ENCODE data around the gene NFATC2. TPM values are rescaled to one million over a fixed set of nuclear protein-coding genes. Genes with fewer than 3 reads are reported as not detected.

Gene NFATC2
- total RNA-seq, 1 donor from 2014 or later: 1.9 TPM

- TF ChIP-seq CTCF (conservative IDR thresholded peaks at IDR 0.05; ENCODE audit: low read depth, low read length): no peak
- DNase-seq (ENCODE audit: low read depth): no peak
- no peak overlapping the region for H3K4me3 ChIP-seq (ENCODE audit: low read depth, low read length)
Measured at GRCh38 chr20:51356871-51357270, 185.6 kb downstream of the NFATC2 start.

DNA sequence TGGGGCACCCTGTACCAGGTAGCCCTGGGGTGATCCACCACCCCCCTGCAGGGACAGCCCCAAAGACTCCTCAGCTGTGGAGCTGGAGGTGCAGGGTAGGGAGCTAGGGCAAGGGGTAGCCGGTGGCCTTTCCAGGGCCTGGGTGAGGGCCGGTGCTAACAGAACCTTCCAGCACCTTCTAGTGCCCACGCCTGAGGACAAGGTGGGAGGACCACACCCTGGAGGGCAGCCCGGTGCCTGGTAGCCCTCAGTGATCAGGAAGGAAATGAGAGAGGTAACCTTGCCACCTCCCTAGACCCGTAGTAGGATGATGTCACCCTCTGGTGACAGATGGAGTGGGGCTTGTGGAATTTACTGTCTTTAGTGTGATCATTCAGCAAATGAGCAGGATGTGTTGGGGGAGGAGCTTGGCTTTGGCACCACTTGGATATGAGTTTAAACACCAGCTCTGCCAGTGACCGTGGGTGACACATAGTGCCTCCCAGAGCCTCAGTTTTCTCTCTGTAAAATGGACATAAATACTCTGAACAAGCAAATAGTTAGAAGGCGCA, 187.7 kb downstream of the NFATC2 start:
- TF ChIP-seq CTCF (conservative IDR thresholded peaks at IDR 0.05; ENCODE audit: low read depth, low read length): no peak
- DNase-seq (ENCODE audit: low read depth): no peak
- H3K4me3 ChIP-seq (ENCODE audit: low read depth, low read length): no peak overlapping the region

GRCh38 chr20:51354191-51354768, 188.2 kb downstream of the NFATC2 start:
- no peak for DNase-seq (ENCODE audit: low read depth)
- no peak overlapping the region for H3K4me3 ChIP-seq (ENCODE audit: low read depth, low read length)
- no peak for TF ChIP-seq CTCF (conservative IDR thresholded peaks at IDR 0.05; ENCODE audit: low read depth, low read length)

DNA sequence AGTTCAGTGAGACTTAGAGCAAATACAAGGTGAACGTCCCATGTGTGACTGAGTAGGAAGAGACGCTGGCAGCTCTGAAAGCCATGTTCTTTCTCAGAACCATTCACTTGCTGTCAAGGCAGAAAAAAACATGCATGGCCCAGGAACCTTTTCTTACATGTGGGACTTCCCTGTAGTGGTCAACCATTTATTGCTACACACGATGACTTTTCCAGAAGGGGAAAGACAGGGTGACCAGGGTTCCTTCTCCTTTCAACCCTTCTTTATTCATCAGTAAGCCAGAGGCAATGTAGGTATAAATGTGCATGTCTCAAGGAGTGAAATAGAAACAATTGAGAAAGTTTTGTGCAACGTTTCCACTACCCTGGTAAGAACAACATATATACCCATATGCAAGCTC, 189.0 kb downstream of the NFATC2 start:
- TF ChIP-seq CTCF (conservative IDR thresholded peaks at IDR 0.05; ENCODE audit: low read depth, low read length): no peak
- DNase-seq (ENCODE audit: low read depth): no peak
- no peak overlapping the region for H3K4me3 ChIP-seq (ENCODE audit: low read depth, low read length)

- DNase-seq (ENCODE audit: low read depth): no peak
- TF ChIP-seq CTCF (conservative IDR thresholded peaks at IDR 0.05; ENCODE audit: low read depth, low read length): no peak
- no peak overlapping the region for H3K4me3 ChIP-seq (ENCODE audit: low read depth, low read length)
Measured at GRCh38 chr20:51352791-51353190, 189.7 kb downstream of the NFATC2 start.

DNA sequence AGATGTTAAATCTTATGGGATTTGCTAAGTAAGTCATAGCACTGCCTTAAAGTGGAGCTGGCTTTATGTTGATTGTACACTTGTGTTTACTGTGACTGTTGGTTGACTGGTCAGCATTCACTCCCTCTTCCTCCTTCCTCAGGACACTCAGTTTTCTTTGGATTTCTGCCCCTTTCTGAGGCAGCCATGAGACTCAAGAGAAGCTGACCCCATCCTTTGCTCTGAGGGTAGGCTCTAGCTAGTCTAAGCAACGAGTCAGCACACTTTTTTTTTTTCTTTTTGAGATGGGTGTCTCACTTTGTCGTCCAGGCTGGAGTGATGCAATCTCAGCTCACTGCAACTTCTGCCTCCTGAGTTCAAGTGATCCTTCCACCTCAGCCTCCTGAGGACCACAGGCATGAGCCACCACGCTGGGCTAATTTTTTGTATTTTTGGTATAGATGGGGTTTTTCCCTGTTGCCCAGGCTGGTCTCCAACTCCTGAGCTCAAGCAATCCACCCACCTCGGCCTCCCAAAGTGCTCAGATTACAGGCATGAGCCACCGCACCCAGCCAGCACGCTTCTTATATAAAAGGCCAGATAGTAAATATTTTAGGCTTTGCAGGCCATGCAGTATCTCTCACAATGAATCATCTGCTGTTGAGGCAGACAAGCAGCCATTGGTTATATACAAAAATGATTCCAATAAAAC, 191.4 kb downstream of the NFATC2 start:
- H3K4me3 ChIP-seq (ENCODE audit: low read depth, low read length): no peak overlapping the region
- no peak for TF ChIP-seq CTCF (conservative IDR thresholded peaks at IDR 0.05; ENCODE audit: low read depth, low read length)
- DNase-seq (ENCODE audit: low read depth): no peak

GRCh38 chr20:51348876-51349275, 193.6 kb downstream of the NFATC2 start:
- no peak for DNase-seq (ENCODE audit: low read depth)
- no peak overlapping the region for H3K4me3 ChIP-seq (ENCODE audit: low read depth, low read length)
- TF ChIP-seq CTCF (conservative IDR thresholded peaks at IDR 0.05; ENCODE audit: low read depth, low read length): no peak

Data from epithelial cell of proximal tubule (primary cell).